Right atrium auricular region (tissue), 2 donors: Measurements from ENCODE around the gene ACOXL. TPM values are rescaled to one million over a fixed set of nuclear protein-coding genes. Genes with fewer than 3 reads are reported as not detected.

Experiments used
- DNase-seq: peaks from one replicate; pipeline ENCODE4 v3.0.0-alpha.2; 2019; ENCODE audit warnings: low spot score
- H3K27ac ChIP-seq, 2 donors: fragments of 200-600 bp; sonication (generic); 1 replicate in 1 of 2; 2 replicates in 1 of 2; pipeline ENCODE4 v1.5.1; 2016 to 2019
- H3K27me3 ChIP-seq, 2 donors: fragments of 200-600 bp; sonication (generic); one replicate each; pipeline versions ENCODE4 v1.5.1 to v1.6.0; 2017 to 2019
- H3K36me3 ChIP-seq: fragments of 200-600 bp; sonication (generic); one replicate; pipeline ENCODE4 v1.5.1; 2016
- H3K4me1 ChIP-seq, 2 donors: fragments of 200-600 bp; sonication (generic); one replicate each; pipeline versions ENCODE4 v1.5.1 to v1.6.0; 2017 to 2019
- H3K4me3 ChIP-seq, 2 donors: fragments of 200-600 bp; sonication (generic); 1 replicate in 1 of 2; 2 replicates in 1 of 2; pipeline ENCODE4 v1.5.1; 2017 to 2019; ENCODE audit warnings: mild to moderate bottlenecking in 1 of 2, moderate library complexity in 1 of 2
- H3K9me3 ChIP-seq, 2 donors: fragments of 200-600 bp; sonication (generic); one replicate each; pipeline ENCODE4 v1.5.1; 2019
- CTCF ChIP-seq, 2 donors: fragments of 200-600 bp; sonication (generic); IDR thresholded peaks; one replicate each; pipeline ENCODE4 v1.5.1; 2019; ENCODE audit warnings: antibody characterized with exemption in 2 of 2
- total RNA-seq, 2 donors: library from RNA; depleted of rRNA; stranded (reverse); fragments of >200 nt; gene quantifications; one replicate each; pipeline ENCODE4 v1.1.0, GENCODE V29; 2016

The ACOXL gene
- total RNA-seq, 2 donors from 2014 or later, result 0.33 to 0.55 TPM

DNA sequence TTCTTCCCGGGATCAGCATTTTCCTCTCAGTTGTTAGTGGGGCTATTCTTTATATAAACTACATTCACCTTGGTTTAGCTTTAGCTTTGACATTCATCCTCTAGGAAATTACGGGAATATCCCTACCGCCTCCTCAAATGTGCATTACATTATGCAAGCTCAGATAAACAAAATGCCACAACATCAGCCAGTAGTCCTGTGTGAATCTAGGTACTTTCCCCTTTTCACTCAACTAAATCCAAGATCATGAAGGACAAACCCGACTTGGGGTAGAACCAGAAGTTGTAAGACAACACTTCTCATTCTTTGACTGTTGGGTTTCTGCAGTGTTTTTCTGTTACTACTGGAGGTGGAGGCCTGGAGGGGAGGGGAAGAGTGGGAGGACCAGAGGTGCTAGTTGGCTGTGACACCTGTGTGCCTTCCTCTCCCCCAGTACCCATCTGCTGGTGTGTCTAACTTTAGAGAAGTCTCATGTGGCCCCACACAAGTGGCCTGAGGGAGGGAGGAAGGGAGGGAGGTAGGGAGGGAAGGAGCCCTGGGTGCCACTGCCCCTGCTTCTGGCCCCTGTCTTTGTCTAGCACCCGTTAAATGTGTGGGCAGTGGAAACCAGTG is 303.6 kb downstream of the ACOXL start:
- no peaks in the 10 kb centered on the region for H3K27me3 ChIP-seq
- TF ChIP-seq CTCF (IDR thresholded peaks at IDR 0.05), result no peak
- H3K9me3 ChIP-seq, result no peaks in the 10 kb centered on the region
- no peaks in the 10 kb centered on the region for H3K36me3 ChIP-seq
- no peak overlapping the region for H3K4me3 ChIP-seq
- DNase-seq, result no peak
- no peak overlapping the region for H3K27ac ChIP-seq
- peaks cover 0 to 22% of the 10 kb centered on the region in 2 donors for H3K4me1 ChIP-seq

- Histone ChIP-seq H3K36me3 (no peaks in the 10 kb centered on the region), H3K27ac (no peak overlapping the region), H3K4me1 (peaks cover 0 to 13% of the 10 kb centered on the region in 2 donors), H3K4me3 (no peak overlapping the region), H3K27me3 (no peaks in the 10 kb centered on the region), H3K9me3 (no peaks in the 10 kb centered on the region)
- TF ChIP-seq CTCF (IDR thresholded peaks at IDR 0.05), result no peak
- DNase-seq, result peak; percentile 16
Measured at GRCh38 chr2:111037128-111037527, 304.8 kb downstream of the ACOXL start.

GRCh38 chr2:111039628-111040383 is 307.4 kb downstream of the ACOXL start:
- H3K27ac ChIP-seq, result no peak overlapping the region
- DNase-seq, result peak; percentile 23
- TF ChIP-seq CTCF (IDR thresholded peaks at IDR 0.05), result no peak
- H3K9me3 ChIP-seq, result no peaks in the 10 kb centered on the region
- H3K36me3 ChIP-seq, result no peaks in the 10 kb centered on the region
- H3K4me3 ChIP-seq, result no peak overlapping the region
- no peaks in the 10 kb centered on the region for H3K27me3 ChIP-seq
- no peaks in the 10 kb centered on the region for H3K4me1 ChIP-seq

GRCh38 chr2:111041398-111042202 is 309.2 kb downstream of the ACOXL start:
- no peak overlapping the region for H3K27ac ChIP-seq
- H3K4me1 ChIP-seq, result no peaks in the 10 kb centered on the region
- peak; percentile 26 for DNase-seq
- no peak overlapping the region for H3K4me3 ChIP-seq
- no peaks in the 10 kb centered on the region for H3K27me3 ChIP-seq
- no peaks in the 10 kb centered on the region for H3K9me3 ChIP-seq
- no peaks in the 10 kb centered on the region for H3K36me3 ChIP-seq
- TF ChIP-seq CTCF (IDR thresholded peaks at IDR 0.05), result no peak

- Histone ChIP-seq H3K27ac (no peak overlapping the region), H3K4me3 (no peak overlapping the region), H3K9me3 (no peaks in the 10 kb centered on the region), H3K36me3 (no peaks in the 10 kb centered on the region), H3K27me3 (no peaks in the 10 kb centered on the region), H3K4me1 (no peaks in the 10 kb centered on the region)
- DNase-seq, result no peak
- no peak for TF ChIP-seq CTCF (IDR thresholded peaks at IDR 0.05)
Measured at GRCh38 chr2:111042261-111042660, 309.9 kb downstream of the ACOXL start.
